Ascending aorta (tissue), 2 donors: Measurements from ENCODE around the gene PHLPP1. TPM values are rescaled to one million over a fixed set of nuclear protein-coding genes. Genes with fewer than 3 reads are reported as not detected.
A peak's percentile ranks its signal among the peaks of the same experiment; 100 is the strongest.

Source experiments
- DNase-seq, 2 donors: peaks; one replicate each; pipeline ENCODE4 v3.0.0-alpha.2; 2019; ENCODE audit warnings: low spot score in 2 of 2
- H3K27ac ChIP-seq, 2 donors: fragments of 200-600 bp; sonication (generic); one replicate each; pipeline ENCODE4 v1.5.1; 2016 to 2017; ENCODE audit warnings: mild to moderate bottlenecking in 1 of 2
- H3K27me3 ChIP-seq: fragments of 200-600 bp; sonication (generic); one replicate; pipeline ENCODE4 v1.5.1; 2017
- H3K36me3 ChIP-seq, 2 donors: fragments of 200-600 bp; sonication (generic); one replicate each; pipeline ENCODE4 v1.5.1; 2016
- H3K4me1 ChIP-seq, 2 donors: fragments of 200-600 bp; sonication (generic); one replicate each; pipeline ENCODE4 v1.5.1; 2016 to 2017; ENCODE audit warnings: mild to moderate bottlenecking in 1 of 2
- H3K4me3 ChIP-seq, 2 donors: fragments of 200-600 bp; sonication (generic); one replicate each; pipeline ENCODE4 v1.5.1; 2016 to 2017; ENCODE audit warnings: mild to moderate bottlenecking in 1 of 2
- H3K9me3 ChIP-seq, 2 donors: fragments of 200-600 bp; sonication (generic); one replicate each; pipeline ENCODE4 v1.5.1; 2016
- intact Hi-C: fragments of 100-400 bp; cut with DNase I; formaldehyde crosslinking; loops from one replicate; pipeline ENCODE4 v1.15.1; 2023
- total RNA-seq: library from RNA; depleted of rRNA; stranded (reverse); fragments of >200 nt; gene quantifications from one replicate; pipeline ENCODE4 v1.1.0, GENCODE V29; 2016
- TF ChIP-seq, protein P1 (sequence below), 3 experiments: fragments of 200-600 bp in 2 of 3; fragments of 450-650 bp in 1 of 3; sonication (generic) in 2 of 3; IDR thresholded peaks; one replicate each; pipeline ENCODE4 v1.5.1; 2016 to 2019; ENCODE audit warnings: antibody characterized with exemption in 3 of 3, mild to moderate bottlenecking in 1 of 3, moderate library complexity in 1 of 3

Gene PHLPP1
- total RNA-seq, 1 donor from 2014 or later: 9.8 TPM

DNA sequence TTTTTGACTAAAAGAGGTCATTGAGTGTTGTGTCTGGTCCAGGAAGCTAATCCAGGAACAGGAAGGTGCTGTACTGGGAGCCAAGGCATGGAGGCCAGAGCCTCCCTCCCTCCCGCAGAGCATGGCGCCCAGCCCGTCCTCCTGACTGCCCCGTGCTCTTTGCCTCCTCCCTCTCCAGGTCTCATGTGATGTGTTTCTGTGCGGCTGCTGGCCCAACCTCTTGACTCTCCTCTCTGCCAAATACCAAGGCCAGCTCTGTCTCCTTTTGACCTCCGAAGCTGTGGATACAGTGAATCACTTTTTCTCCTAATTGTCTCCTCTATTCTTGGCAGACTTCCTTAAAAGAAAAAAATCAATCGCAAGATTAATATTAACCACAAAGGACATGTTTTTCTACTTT lies 284.1 kb downstream of the PHLPP1 start:
- Histone ChIP-seq H3K36me3 (no peaks in the 10 kb centered on the region), H3K4me1 (no peaks in the 10 kb centered on the region), H3K9me3 (no peaks in the 10 kb centered on the region), H3K27ac (no peak overlapping the region), H3K4me3 (no peak overlapping the region), H3K27me3 (no peaks in the 10 kb centered on the region)
- TF ChIP-seq, protein P1, sequence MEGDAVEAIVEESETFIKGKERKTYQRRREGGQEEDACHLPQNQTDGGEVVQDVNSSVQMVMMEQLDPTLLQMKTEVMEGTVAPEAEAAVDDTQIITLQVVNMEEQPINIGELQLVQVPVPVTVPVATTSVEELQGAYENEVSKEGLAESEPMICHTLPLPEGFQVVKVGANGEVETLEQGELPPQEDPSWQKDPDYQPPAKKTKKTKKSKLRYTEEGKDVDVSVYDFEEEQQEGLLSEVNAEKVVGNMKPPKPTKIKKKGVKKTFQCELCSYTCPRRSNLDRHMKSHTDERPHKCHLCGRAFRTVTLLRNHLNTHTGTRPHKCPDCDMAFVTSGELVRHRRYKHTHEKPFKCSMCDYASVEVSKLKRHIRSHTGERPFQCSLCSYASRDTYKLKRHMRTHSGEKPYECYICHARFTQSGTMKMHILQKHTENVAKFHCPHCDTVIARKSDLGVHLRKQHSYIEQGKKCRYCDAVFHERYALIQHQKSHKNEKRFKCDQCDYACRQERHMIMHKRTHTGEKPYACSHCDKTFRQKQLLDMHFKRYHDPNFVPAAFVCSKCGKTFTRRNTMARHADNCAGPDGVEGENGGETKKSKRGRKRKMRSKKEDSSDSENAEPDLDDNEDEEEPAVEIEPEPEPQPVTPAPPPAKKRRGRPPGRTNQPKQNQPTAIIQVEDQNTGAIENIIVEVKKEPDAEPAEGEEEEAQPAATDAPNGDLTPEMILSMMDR (IDR thresholded peaks at IDR 0.05): no peak
- DNase-seq: no peak
- intact Hi-C loops: no loop called here

DNA sequence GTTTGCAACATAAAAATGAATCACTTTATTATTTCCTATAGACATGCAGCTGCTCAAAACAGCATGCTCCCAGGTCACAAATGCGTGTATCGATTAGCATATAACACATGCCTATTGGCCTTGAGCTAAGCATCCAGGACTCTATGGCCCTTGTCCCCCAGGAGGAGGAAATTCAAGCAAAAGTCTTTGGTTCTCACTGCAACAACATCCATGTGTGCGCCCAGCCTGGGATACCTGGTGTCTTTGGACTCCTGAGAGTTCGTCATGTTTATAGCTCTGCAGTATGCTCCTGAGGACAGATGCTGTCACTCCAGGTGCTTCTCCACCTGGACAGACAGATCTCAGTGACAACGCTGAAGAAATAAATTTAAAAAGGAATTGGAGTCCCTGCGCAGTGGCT lies 284.6 kb downstream of the PHLPP1 start:
- H3K27ac ChIP-seq: no peak overlapping the region
- H3K36me3 ChIP-seq: no peaks in the 10 kb centered on the region
- no peaks in the 10 kb centered on the region for H3K9me3 ChIP-seq
- H3K4me3 ChIP-seq: no peak overlapping the region
- H3K27me3 ChIP-seq: no peaks in the 10 kb centered on the region
- H3K4me1 ChIP-seq: no peaks in the 10 kb centered on the region
- TF ChIP-seq, protein P1 (IDR thresholded peaks at IDR 0.05): no peak
- intact Hi-C loops: no loop called here
- DNase-seq: no peak

DNA sequence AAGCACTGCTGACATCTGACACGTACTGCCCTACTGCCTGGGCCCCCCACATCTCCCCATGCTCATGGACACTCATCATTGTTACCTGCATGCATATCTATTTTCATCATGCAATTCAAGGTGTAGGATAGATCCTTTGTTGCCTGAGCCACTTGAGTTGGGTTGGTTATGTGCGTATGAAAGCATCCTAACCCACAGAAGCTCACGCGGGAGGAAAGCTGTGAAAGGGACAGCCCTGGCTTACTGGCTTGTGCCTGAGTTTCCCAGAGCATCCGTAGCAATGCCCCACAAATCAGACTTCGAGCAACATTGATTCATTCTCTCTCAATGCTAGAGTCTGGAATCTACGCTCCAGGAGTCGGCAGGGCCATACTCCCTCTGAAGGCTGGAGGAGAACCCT lies 285.5 kb downstream of the PHLPP1 start:
- H3K9me3 ChIP-seq: no peaks in the 10 kb centered on the region
- no peak overlapping the region for H3K27ac ChIP-seq
- no peak overlapping the region for H3K4me3 ChIP-seq
- intact Hi-C loops: no loop called here
- TF ChIP-seq, protein P1 (IDR thresholded peaks at IDR 0.05): no peak
- peak in 1 of 2 donors; percentile 30 for DNase-seq
- no peaks in the 10 kb centered on the region for H3K4me1 ChIP-seq
- H3K27me3 ChIP-seq: no peaks in the 10 kb centered on the region
- no peaks in the 10 kb centered on the region for H3K36me3 ChIP-seq

DNA sequence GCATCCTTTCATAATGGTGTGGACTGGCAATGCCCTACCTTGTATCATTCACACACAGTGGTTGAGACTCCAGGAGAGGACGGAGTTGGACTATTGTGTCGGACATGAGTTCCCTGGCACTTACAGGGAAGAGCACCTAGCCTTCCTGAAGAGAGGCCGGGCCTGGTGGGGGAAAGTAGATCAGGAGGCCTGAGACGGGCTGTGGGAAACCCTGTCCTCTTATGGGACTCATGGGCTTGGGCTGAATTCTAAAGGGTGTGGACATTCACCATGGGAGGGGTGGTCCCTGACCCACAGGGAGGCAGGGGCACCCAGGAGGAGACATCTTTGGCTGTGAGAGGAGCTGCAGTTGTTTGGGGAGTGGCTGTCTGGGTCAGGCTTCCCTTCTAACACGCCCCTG lies 286.5 kb downstream of the PHLPP1 start:
- no peaks in the 10 kb centered on the region for H3K27me3 ChIP-seq

DNA sequence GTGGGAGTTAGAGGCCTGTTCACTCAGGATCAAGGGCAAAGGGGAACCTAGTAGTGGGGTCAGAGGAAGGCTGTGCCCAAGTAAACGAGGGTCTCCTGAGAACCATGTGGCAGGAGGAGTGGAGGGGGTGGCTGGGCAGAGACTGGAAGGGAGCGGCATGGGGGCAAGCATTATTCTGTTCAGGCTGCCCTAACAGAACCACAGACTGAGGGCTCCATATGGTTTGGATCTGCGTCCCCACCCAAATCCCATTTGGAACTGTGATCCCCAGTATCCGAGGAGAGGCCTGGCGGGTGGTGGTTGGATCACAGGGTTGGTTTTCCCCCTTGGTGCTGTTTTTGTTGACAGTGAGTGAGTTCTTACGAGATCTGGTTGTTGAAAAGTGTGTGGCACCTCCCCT lies 287.0 kb downstream of the PHLPP1 start:
- H3K4me3 ChIP-seq: no peak overlapping the region
- TF ChIP-seq, protein P1 (IDR thresholded peaks at IDR 0.05): no peak
- no peaks in the 10 kb centered on the region for H3K27me3 ChIP-seq
- H3K4me1 ChIP-seq: no peaks in the 10 kb centered on the region
- H3K9me3 ChIP-seq: no peaks in the 10 kb centered on the region
- DNase-seq: peak in 1 of 2 donors; percentile 31
- intact Hi-C loops: no loop called here
- H3K36me3 ChIP-seq: no peaks in the 10 kb centered on the region
- H3K27ac ChIP-seq: no peak overlapping the region

More for the DNA sequence above, 286.5 kb downstream of the PHLPP1 start:
- H3K9me3 ChIP-seq: no peaks in the 10 kb centered on the region
- intact Hi-C loops: no loop called here
- DNase-seq: no peak
- no peaks in the 10 kb centered on the region for H3K4me1 ChIP-seq
- no peak overlapping the region for H3K4me3 ChIP-seq
- H3K36me3 ChIP-seq: no peaks in the 10 kb centered on the region
- no peak overlapping the region for H3K27ac ChIP-seq
- TF ChIP-seq, protein P1 (IDR thresholded peaks at IDR 0.05): no peak

DNA sequence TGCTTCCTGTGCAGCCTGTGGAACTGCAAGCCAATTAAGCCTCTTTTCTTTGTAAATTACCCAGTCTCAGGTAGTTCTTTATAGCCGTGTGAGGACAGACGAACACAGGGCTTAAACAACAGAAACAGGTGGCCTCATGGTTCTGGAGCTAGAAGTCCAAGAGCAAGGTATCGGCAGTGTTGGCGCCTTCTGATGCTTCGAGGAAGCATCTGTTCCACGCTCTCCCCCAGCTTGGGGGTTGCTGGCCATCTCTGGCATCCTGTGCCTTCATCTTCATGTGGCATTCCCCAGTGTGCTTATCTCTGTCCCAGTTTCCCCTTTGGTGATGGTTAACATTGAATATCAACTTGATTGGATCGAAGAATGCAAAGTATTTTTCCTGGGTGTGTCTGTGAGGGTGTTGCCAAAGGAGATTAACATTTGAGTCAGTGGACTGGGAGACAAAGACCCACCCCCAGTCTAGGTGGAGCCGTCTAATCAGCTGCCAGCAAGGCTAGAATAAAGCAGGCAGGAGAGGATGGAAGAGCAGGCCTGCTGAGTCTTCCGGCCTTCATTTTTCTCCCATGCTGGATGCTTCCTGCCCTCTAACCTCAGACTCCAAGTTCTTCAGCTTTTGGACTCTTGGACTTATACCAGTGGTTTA lies 287.6 kb downstream of the PHLPP1 start:
- TF ChIP-seq, protein P1 (IDR thresholded peaks at IDR 0.05): no peak
- Histone ChIP-seq H3K27me3 (no peaks in the 10 kb centered on the region), H3K27ac (no peak overlapping the region), H3K4me3 (no peak overlapping the region), H3K9me3 (no peaks in the 10 kb centered on the region), H3K4me1 (no peaks in the 10 kb centered on the region), H3K36me3 (no peaks in the 10 kb centered on the region)
- intact Hi-C loops: no loop called here
- no peak for DNase-seq
